ENCODE results near the gene GC. TPM values are rescaled to one million over a fixed set of nuclear protein-coding genes. Genes with fewer than 3 reads are reported as not detected.

GC gene
- total and polyA plus RNA-seq, 10 of the 15 experiments (the other 5 are each of a cell fraction or from before 2014, with no cell fraction given), result 2.3 TPM; not detected in 9

GRCh38 chr4:71783972-71784371, at the start of gene GC (continued):
- TF ChIP-seq NR2C1 (IDR thresholded peaks at IDR 0.05) (no peak), RAD51 (IDR thresholded peaks at IDR 0.05) (no peak)

- in situ Hi-C loops (cut with MboI) (no loop called here), intact Hi-C loops (cut with micrococcal nuclease; ENCODE audit: unreplicated experiment) (no loop called here)
- Histone ChIP-seq H3K9me3 (replicated peaks; ENCODE audit: control insufficient read depth, insufficient read depth, low read length) (no peaks in the 10 kb centered on the region), H3K4me1 (ENCODE audit: control insufficient read depth, insufficient read depth, low read length) (no peaks in the 10 kb centered on the region), H3K27ac (ENCODE audit: control insufficient read depth, insufficient read depth) (no peak overlapping the region), H3K4me3 (no peak overlapping the region), H3K9ac (ENCODE audit: control insufficient read depth, insufficient read depth, low read length) (no peak overlapping the region), H3K4me2 (ENCODE audit: control insufficient read depth, insufficient read depth) (no peak overlapping the region), H2AFZ (ENCODE audit: control insufficient read depth, low read depth, low read length) (no peak overlapping the region), H3K27me3 (replicated peaks in 1 of 2; ENCODE audit: control insufficient read depth in 2 of 2, insufficient read depth in 2 of 2, low read length in 1 of 2) (no peaks in the 10 kb centered on the region), H3K36me3 (ENCODE audit: control insufficient read depth in 2 of 2, insufficient read depth in 2 of 2, low read length in 1 of 2) (no peaks in the 10 kb centered on the region), H4K20me1 (ENCODE audit: control insufficient read depth, insufficient read depth) (no peaks in the 10 kb centered on the region), H3K79me2 (ENCODE audit: control insufficient read depth, insufficient read depth, low read length) (no peaks in the 10 kb centered on the region)
- ChIA-PET POLR2A (no interaction called here), RAD21 (ENCODE audit: unreplicated experiment) (no interaction called here), SMC1A (ENCODE audit: uncharacterized antibody, unreplicated experiment) (no interaction called here), CTCF (no interaction called here)
- FAIRE-seq (no peak), ATAC-seq (no peak), DNase-seq (ENCODE audit: low read depth, low spot score) (no peak)
- no TSS peak for BruUV-seq (replicated peaks)
- 44% methylated on average over 10 of the region's 10 CpGs for WGBS (ENCODE audit: insufficient coverage, insufficient replicate concordance, low lambda C conversion rate, missing lambda C conversion rate)
- TF ChIP-seq MLLT1 (IDR thresholded peaks at IDR 0.05) (no peak), IRF3 (IDR thresholded peaks at IDR 0.05) (no peak), ZNF384 (IDR thresholded peaks at IDR 0.05; ENCODE audit: borderline replicate concordance, low read depth, low read length) (no peak), IKZF1 (conservative IDR thresholded peaks at IDR 0.05) (no peak), NBN (IDR thresholded peaks at IDR 0.05) (no peak), ZNF207 (IDR thresholded peaks at IDR 0.05; ENCODE audit: borderline replicate concordance) (no peak), E4F1 (IDR thresholded peaks at IDR 0.05; ENCODE audit: borderline replicate concordance, partially characterized antibody) (no peak), RELB (IDR thresholded peaks at IDR 0.05; ENCODE audit: low read depth) (no peak), USF1 (IDR thresholded peaks at IDR 0.05; ENCODE audit: borderline replicate concordance, extremely low read length, insufficient read depth, low read depth, low read length) (no peak), MEF2B (IDR thresholded peaks at IDR 0.05; ENCODE audit: partially characterized antibody, poor library complexity, severe bottlenecking) (no peak), SMC3 (IDR thresholded peaks at IDR 0.05; ENCODE audit: borderline replicate concordance, low read length) (no peak)
These were observed 49.5 kb upstream of the GC start for GRCh38 chr4:71833232-71833900.

All from GM12878 (cell line).